Measurements from ENCODE around the gene KCTD4.

Gene KCTD4

GRCh38 chr13:45168555-45168930, 32.3 kb downstream of the KCTD4 start:
- DNase-seq: no peak

DNA sequence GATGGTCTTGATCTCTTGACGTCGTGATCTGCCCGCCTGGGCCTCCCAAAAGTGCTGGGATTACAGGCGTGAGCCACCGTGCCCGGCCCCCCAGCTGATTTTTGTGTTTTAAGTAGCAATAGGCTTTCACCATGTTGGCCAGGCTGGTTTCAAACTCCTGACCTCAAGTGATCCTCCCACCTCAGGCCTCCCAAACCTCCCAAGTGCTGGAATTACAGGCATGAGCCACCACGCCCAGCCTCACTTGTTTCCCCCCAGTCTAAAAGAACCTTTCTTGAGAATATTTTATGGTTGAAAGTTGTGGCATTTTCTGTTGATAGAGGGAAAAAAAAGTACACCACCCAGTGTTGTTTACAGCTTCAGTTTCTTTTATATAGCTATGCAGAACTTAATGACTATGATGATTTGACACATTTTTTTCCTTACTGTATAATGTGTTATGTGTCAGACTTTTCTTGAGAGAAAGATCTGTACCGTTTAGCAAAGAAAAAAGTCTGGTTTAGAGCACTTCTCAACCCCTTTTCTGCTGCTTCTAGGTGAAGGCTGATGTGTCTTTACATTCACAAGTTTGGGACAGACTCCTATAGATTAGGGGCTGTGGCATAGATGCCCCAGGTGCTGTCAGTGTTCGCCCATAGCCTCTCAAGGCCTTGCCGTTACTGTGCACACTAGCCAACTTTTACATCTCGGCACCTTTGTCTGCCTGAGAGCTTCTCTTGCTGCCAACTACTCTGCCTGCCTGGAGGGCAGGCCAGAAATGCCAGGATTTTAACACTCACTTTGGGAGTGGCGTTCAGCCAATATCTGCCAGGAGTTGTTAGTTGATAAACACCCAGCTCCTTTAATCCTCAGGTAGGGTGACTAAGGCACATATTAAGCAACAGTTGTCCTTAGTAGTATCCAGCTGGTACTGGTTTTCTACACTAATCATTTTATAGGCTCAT, 33.0 kb downstream of the KCTD4 start:
- DNase-seq: no peak

DNA sequence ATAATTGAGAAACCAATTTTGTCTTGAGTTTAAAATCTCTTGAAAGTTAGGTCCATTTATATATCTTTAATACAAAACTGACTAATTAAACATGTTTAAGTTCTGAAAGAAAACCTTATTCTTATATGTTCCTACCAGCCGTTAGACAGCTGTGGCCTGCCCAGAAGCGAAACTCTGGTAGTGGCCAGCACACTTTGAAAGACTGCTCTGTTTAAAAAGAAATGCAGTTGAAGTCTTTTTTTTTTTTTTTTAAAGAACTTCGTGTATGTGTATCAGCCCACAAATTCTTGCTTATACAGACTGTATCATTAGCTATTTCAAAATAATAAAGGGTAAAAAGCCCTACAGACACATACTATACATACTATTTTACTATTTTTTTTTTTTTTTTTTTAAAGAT, 34.0 kb downstream of the KCTD4 start:
- DNase-seq: no peak

GRCh38 chr13:45162821-45163220, 38.0 kb downstream of the KCTD4 start:
- DNase-seq: no peak

DNA sequence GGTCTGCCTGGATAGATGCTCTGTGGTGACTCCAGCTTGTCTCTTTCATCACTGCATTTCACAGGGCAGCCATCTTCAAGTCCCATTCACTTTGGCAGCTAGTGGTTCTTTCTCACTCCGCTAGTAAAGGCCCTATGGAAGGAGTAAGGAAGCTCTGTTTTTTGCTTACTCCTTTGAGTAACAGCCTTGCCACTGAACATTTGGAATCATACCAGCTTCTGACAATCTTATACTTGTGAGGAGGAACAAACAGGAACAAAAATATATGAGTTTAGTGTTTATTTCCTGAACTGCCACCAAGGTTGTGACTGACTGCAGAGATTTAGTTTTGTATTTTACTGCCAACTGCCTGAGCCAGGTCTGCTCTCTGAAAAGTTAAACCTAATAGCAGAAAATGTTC, 38.7 kb downstream of the KCTD4 start:
- no peak for DNase-seq

- no peak for DNase-seq
Observed at GRCh38 chr13:45156565-45157361, 44.1 kb downstream of the KCTD4 start.

DNA sequence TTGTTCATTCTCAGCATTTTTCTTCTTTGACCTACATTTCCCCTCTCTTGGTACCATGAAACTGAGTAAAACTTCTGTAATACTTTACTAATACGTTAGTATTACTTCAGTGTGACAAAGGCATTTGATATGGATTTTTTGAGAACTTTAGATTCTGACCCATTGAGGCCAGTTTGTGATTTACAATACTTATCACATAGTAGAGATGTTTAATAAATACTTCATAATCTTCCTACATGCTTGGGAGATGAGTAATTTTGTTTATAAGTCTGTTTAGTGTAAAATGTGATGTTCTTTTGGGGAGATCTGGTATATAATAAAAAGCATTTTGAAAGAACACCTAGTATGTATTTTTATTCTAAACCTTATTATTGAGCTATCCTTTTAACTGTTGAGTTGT, 50.9 kb downstream of the KCTD4 start:
- no peak for DNase-seq

GRCh38 chr13:45143346-45143751, 57.5 kb downstream of the KCTD4 start:
- DNase-seq: no peak
